ENCODE results near the gene CFAP46.

Gene CFAP46

GRCh38 chr10:132879408-132880127 is 62.8 kb downstream of the CFAP46 start:
- no peak for DNase-seq

- no peak for DNase-seq
These were observed 63.5 kb downstream of the CFAP46 start for GRCh38 chr10:132878730-132879407.

GRCh38 chr10:132878091-132878729 is 64.2 kb downstream of the CFAP46 start:
- DNase-seq: no peak

- DNase-seq: no peak
These were observed 64.9 kb downstream of the CFAP46 start for GRCh38 chr10:132877473-132877872.

- DNase-seq: no peak
These were observed 65.4 kb downstream of the CFAP46 start for GRCh38 chr10:132876993-132877431.

- DNase-seq: no peak
These were observed 66.1 kb downstream of the CFAP46 start for GRCh38 chr10:132876131-132876860.

GRCh38 chr10:132875435-132875834 is 66.9 kb downstream of the CFAP46 start:
- no peak for DNase-seq

GRCh38 chr10:132873395-132873794 is 69.0 kb downstream of the CFAP46 start:
- DNase-seq: no peak

- no peak for DNase-seq
These were observed 69.7 kb downstream of the CFAP46 start for GRCh38 chr10:132872658-132873057.

GRCh38 chr10:132870426-132870825 is 71.9 kb downstream of the CFAP46 start:
- DNase-seq: no peak

GRCh38 chr10:132869621-132870020 is 72.7 kb downstream of the CFAP46 start:
- no peak for DNase-seq

GRCh38 chr10:132868995-132869394 is 73.4 kb downstream of the CFAP46 start:
- DNase-seq: no peak

GRCh38 chr10:132867801-132868644 is 74.3 kb downstream of the CFAP46 start:
- no peak for DNase-seq

- no peak for DNase-seq
These were observed 75.6 kb downstream of the CFAP46 start for GRCh38 chr10:132866601-132867381.

GRCh38 chr10:132865851-132866600 is 76.3 kb downstream of the CFAP46 start:
- no peak for DNase-seq

- no peak for DNase-seq
These were observed 77.2 kb downstream of the CFAP46 start for GRCh38 chr10:132865171-132865631.

- no peak for DNase-seq
These were observed 79.6 kb downstream of the CFAP46 start for GRCh38 chr10:132862485-132863420.

- DNase-seq: no peak
These were observed 80.4 kb downstream of the CFAP46 start for GRCh38 chr10:132861884-132862461.

- DNase-seq: no peak
These were observed 81.2 kb downstream of the CFAP46 start for GRCh38 chr10:132861116-132861691.
